Naive thymus-derived CD8-positive, alpha-beta T cell (primary cell): Measurements from ENCODE around the gene KCNN1. TPM values are rescaled to one million over a fixed set of nuclear protein-coding genes. Genes with fewer than 3 reads are reported as not detected.

ENCODE experiments used
- ATAC-seq, 2 donors: fragments of 150-1000 bp; cut with Tn5 transposase in 1 of 2; sonication (Bioruptor Pico), chemical (Tn5 transposase) in 1 of 2; 1 replicate in 1 of 2; 2 replicates in 1 of 2; pipeline ENCODE4 v1.10.0; 2021; ENCODE audit warnings: mild to moderate bottlenecking in 2 of 2, moderate library complexity in 2 of 2
- POLR2A ChIA-PET: fragments of 350-600 bp; sonication (Branson Sonifier 250); formaldehyde crosslinking; loops from one replicate; lab custom pipeline; 2021; ENCODE audit warnings: antibody characterized with exemption; lab: Charles Lee
- DNase-seq, 10 donors: peaks; one replicate each; pipeline versions ENCODE4 v3.0.0 to v3.0.0-alpha.2; 2020 to 2022
- H3K27ac Mint-ChIP-seq, 10 donors: one replicate each; pipeline ENCODE4 v1.8.0; 2020 to 2022; ENCODE audit warnings: mild to moderate bottlenecking in 10 of 10, mixed read lengths in 10 of 10, moderate library complexity in 4 of 10, inconsistent platforms in 1 of 10
- H3K27me3 Mint-ChIP-seq, 5 donors: one replicate each; pipeline ENCODE4 v1.8.0; 2021 to 2022; ENCODE audit warnings: mixed read lengths in 5 of 5
- H3K36me3 Mint-ChIP-seq, 3 donors: one replicate each; pipeline ENCODE4 v1.8.0; 2020 to 2022; ENCODE audit warnings: mixed read lengths in 3 of 3, mild to moderate bottlenecking in 2 of 3, inconsistent platforms in 1 of 3
- H3K4me1 Mint-ChIP-seq, 4 donors: one replicate each; pipeline ENCODE4 v1.8.0; 2021 to 2022; ENCODE audit warnings: mixed read lengths in 4 of 4
- H3K4me3 Mint-ChIP-seq, 10 donors: one replicate each; pipeline ENCODE4 v1.8.0; 2020 to 2022; ENCODE audit warnings: mild to moderate bottlenecking in 10 of 10, mixed read lengths in 10 of 10, moderate library complexity in 6 of 10, inconsistent platforms in 1 of 10
- H3K9me3 Mint-ChIP-seq, 9 donors: one replicate each; pipeline ENCODE4 v1.8.0; 2020 to 2022; ENCODE audit warnings: mixed read lengths in 9 of 9, mild to moderate bottlenecking in 3 of 9, inconsistent platforms in 1 of 9, moderate library complexity in 1 of 9
- polyA plus RNA-seq, 3 donors: library from polyadenylated mRNA; unstranded; fragments of 300-500 nt; fragmentation: Illumina TruSeq; gene quantifications; one replicate each; pipeline ENCODE4 v1.2.3, GENCODE V29; 2021
- total RNA-seq, 8 experiments: library from RNA in 2 of 8; stranded (reverse) in 2 of 8; gene quantifications; one replicate each; pipeline ENCODE4 v1.2.3 and lab custom pipeline; 2021 to 2026

Gene KCNN1
- total and polyA plus RNA-seq, 5 experiments from 2014 or later, result not detected

- Mint-ChIP-seq H3K4me3 (no peak overlapping the region), H3K27ac (no peak overlapping the region), H3K36me3 (peaks cover 0 to 16% (median 0%) of the 10 kb centered on the region in 3 donors), H3K9me3 (no peaks in the 10 kb centered on the region), H3K27me3 (no peaks in the 10 kb centered on the region), H3K4me1 (peaks cover 6 to 26% (median 18%) of the 10 kb centered on the region in 4 donors)
- DNase-seq (no peak), ATAC-seq (no peak)
- POLR2A ChIA-PET, result interaction anchor here (0.8 to 8.5 kb wide), 7 partner anchors 10 to 79 kb away, joined by 3 to 292 read pairs (median 8); partner anchors contain the start of gene RPL18A
Measured at GRCh38 chr19:17937371-17937900, 29.5 kb upstream of the KCNN1 start.

GRCh38 chr19:17938092-17938845 lies 28.6 kb upstream of the KCNN1 start:
- ATAC-seq (peak; percentile 98 to 99), DNase-seq (peak; percentile 71 to 89 (median 80))
- no peaks in the 10 kb centered on the region for H3K27me3 Mint-ChIP-seq
- no peak overlapping the region for H3K27ac Mint-ChIP-seq
- H3K4me3 Mint-ChIP-seq, result no peak overlapping the region
- H3K4me1 Mint-ChIP-seq, result peaks cover 4 to 21% (median 10%) of the 10 kb centered on the region in 4 donors
- peaks cover 0 to 16% (median 0%) of the 10 kb centered on the region in 3 donors for H3K36me3 Mint-ChIP-seq
- POLR2A ChIA-PET, result interaction anchor here (0.8 to 4.8 kb wide), 6 partner anchors 9 to 79 kb away, joined by 3 to 37 read pairs (median 8); partner anchors contain the start of gene RPL18A
- H3K9me3 Mint-ChIP-seq, result no peaks in the 10 kb centered on the region

- ATAC-seq (no peak), DNase-seq (no peak)
- POLR2A ChIA-PET, result interaction anchor here (0.6 kb wide), 1 partner anchor 146 kb away, joined by 5 read pairs; no protein-coding TSS in a partner anchor
- Mint-ChIP-seq H3K27ac (no peak overlapping the region), H3K36me3 (peaks cover 0 to 16% (median 0%) of the 10 kb centered on the region in 3 donors), H3K4me3 (no peak overlapping the region), H3K27me3 (no peaks in the 10 kb centered on the region), H3K4me1 (peaks cover 4 to 16% (median 12%) of the 10 kb centered on the region in 4 donors), H3K9me3 (no peaks in the 10 kb centered on the region)
Measured at GRCh38 chr19:17942181-17942580, 24.7 kb upstream of the KCNN1 start.

GRCh38 chr19:17942582-17943273 lies 24.2 kb upstream of the KCNN1 start:
- no peak for ATAC-seq
- no peak for DNase-seq
- Mint-ChIP-seq H3K9me3 (no peaks in the 10 kb centered on the region), H3K27me3 (no peaks in the 10 kb centered on the region), H3K27ac (no peak overlapping the region), H3K4me3 (no peak overlapping the region), H3K36me3 (peaks cover 0 to 16% (median 0%) of the 10 kb centered on the region in 3 donors), H3K4me1 (peaks cover 7 to 21% (median 16%) of the 10 kb centered on the region in 4 donors)
- POLR2A ChIA-PET, result interaction anchor here (0.9 kb wide), 1 partner anchor 10 kb away, joined by 3 read pairs; the partner anchor contains the start of gene CCDC124

GRCh38 chr19:17943274-17944221 lies 23.4 kb upstream of the KCNN1 start:
- H3K4me3 Mint-ChIP-seq, result no peak overlapping the region
- no peaks in the 10 kb centered on the region for H3K9me3 Mint-ChIP-seq
- POLR2A ChIA-PET, result interaction anchor here (0.6 to 2.2 kb wide), 3 partner anchors 11 to 57 kb away, joined by 3 to 11 read pairs (median 4); partner anchors contain the start of gene CCDC124
- ATAC-seq (no peak), DNase-seq (no peak)
- peaks cover 7 to 21% (median 15%) of the 10 kb centered on the region in 4 donors for H3K4me1 Mint-ChIP-seq
- H3K27me3 Mint-ChIP-seq, result no peaks in the 10 kb centered on the region
- H3K27ac Mint-ChIP-seq, result no peak overlapping the region
- H3K36me3 Mint-ChIP-seq, result peaks cover 0 to 13% (median 0%) of the 10 kb centered on the region in 3 donors

- no peak for ATAC-seq
- POLR2A ChIA-PET, result interaction anchor here (1.8 to 2.2 kb wide), 2 partner anchors 11 to 56 kb away, joined by 6 to 11 read pairs; partner anchors contain the start of gene CCDC124
- DNase-seq, result no peak
- Mint-ChIP-seq H3K27ac (no peak overlapping the region), H3K4me3 (peak overlapping the region in 1 of 10 donors; percentile 19), H3K36me3 (peaks cover 0 to 12% (median 0%) of the 10 kb centered on the region in 3 donors), H3K27me3 (peaks cover 0 to 6% (median 2%) of the 10 kb centered on the region in 5 donors), H3K9me3 (no peaks in the 10 kb centered on the region), H3K4me1 (peaks cover 9 to 27% (median 21%) of the 10 kb centered on the region in 4 donors)
Measured at GRCh38 chr19:17944301-17944700, 22.6 kb upstream of the KCNN1 start.

- peak overlapping the region; percentile 60 to 99 (median 93) for H3K27ac Mint-ChIP-seq
- peak overlapping the region; percentile 73 to 91 (median 89) for H3K4me3 Mint-ChIP-seq
- peaks cover 0 to 6% (median 0%) of the 10 kb centered on the region in 3 donors for H3K36me3 Mint-ChIP-seq
Measured at GRCh38 chr19:17946965-17947784, 19.7 kb upstream of the KCNN1 start.

GRCh38 chr19:17947815-17948513 lies 18.9 kb upstream of the KCNN1 start:
- ATAC-seq (peak; percentile 58 to 71), DNase-seq (peak; percentile 89 to 99 (median 95))
- H3K9me3 Mint-ChIP-seq, result peaks cover 0 to 2% (median 0%) of the 10 kb centered on the region in 9 donors
- peaks cover 25 to 61% (median 50%) of the 10 kb centered on the region in 4 donors for H3K4me1 Mint-ChIP-seq
- H3K27me3 Mint-ChIP-seq, result peaks cover 11 to 36% (median 23%) of the 10 kb centered on the region in 5 donors
- POLR2A ChIA-PET, result interaction anchor here (0.6 to 4.0 kb wide), 11 partner anchors 10 to 333 kb away, joined by 3 to 20 read pairs (median 4); partner anchors contain the start of genes CCDC124 and JUND
- peak overlapping the region in 7 of 10 donors; percentile 60 to 99 (median 92) for H3K27ac Mint-ChIP-seq
- peaks cover 0 to 6% (median 0%) of the 10 kb centered on the region in 3 donors for H3K36me3 Mint-ChIP-seq
- H3K4me3 Mint-ChIP-seq, result peak overlapping the region; percentile 63 to 91 (median 80)

More at GRCh38 chr19:17946965-17947784, 19.7 kb upstream of the KCNN1 start:
- ATAC-seq (peak; percentile 37 to 46), DNase-seq (peak in 3 of 10 donors; percentile 41 to 70 (median 51))
- peaks cover 0 to 2% (median 0%) of the 10 kb centered on the region in 9 donors for H3K9me3 Mint-ChIP-seq
- peaks cover 25 to 54% (median 46%) of the 10 kb centered on the region in 4 donors for H3K4me1 Mint-ChIP-seq
- peaks cover 11 to 28% (median 20%) of the 10 kb centered on the region in 5 donors for H3K27me3 Mint-ChIP-seq
- POLR2A ChIA-PET, result interaction anchor here (0.6 to 4.0 kb wide), 12 partner anchors 9 to 334 kb away, joined by 3 to 20 read pairs (median 5); partner anchors contain the start of genes CCDC124 and JUND

- Mint-ChIP-seq H3K27me3 (peaks cover 12 to 41% (median 29%) of the 10 kb centered on the region in 5 donors), H3K9me3 (peaks cover 0 to 2% (median 0%) of the 10 kb centered on the region in 9 donors), H3K36me3 (peaks cover 0 to 6% (median 0%) of the 10 kb centered on the region in 3 donors), H3K4me3 (peak overlapping the region; percentile 63 to 91 (median 80)), H3K27ac (peak overlapping the region in 7 of 10 donors; percentile 13 to 95 (median 60)), H3K4me1 (peaks cover 30 to 66% (median 54%) of the 10 kb centered on the region in 4 donors)
- POLR2A ChIA-PET, result interaction anchor here (0.6 to 4.0 kb wide), 6 partner anchors 10 to 155 kb away, joined by 3 to 20 read pairs (median 4); no protein-coding TSS in a partner anchor
- DNase-seq (peak in 1 of 10 donors; percentile 18), ATAC-seq (no peak)
Measured at GRCh38 chr19:17948514-17948900, 18.4 kb upstream of the KCNN1 start.
